Activated naive CD4-positive, alpha-beta T cell treated with anti-CD3 and anti-CD28 coated beads, Interleukin-2, amount 50 U/mL, for 72 hours (primary cell): ENCODE results near the gene MT1H. TPM values are rescaled to one million over a fixed set of nuclear protein-coding genes. Genes with fewer than 3 reads are reported as not detected.
"Not testable (repeated sequence)": the region's sequence is repeated elsewhere in the genome, so short reads cannot be mapped to it uniquely, and the experiment has no call there.

Experiments used
- ATAC-seq, 2 donors: fragments of 150-1000 bp; cut with Tn5 transposase; 2 replicates each; pipeline ENCODE4 v1.10.0; 2021; ENCODE audit warnings: mild to moderate bottlenecking in 2 of 2, moderate library complexity in 2 of 2
- DNase-seq, 2 donors: peaks; one replicate each; pipeline ENCODE4 v3.0.0; 2021 to 2022; ENCODE audit warnings: low spot score in 2 of 2
- H3K27ac Mint-ChIP-seq, 2 donors: one replicate each; pipeline ENCODE4 v1.8.0; 2022; ENCODE audit warnings: mild to moderate bottlenecking in 2 of 2, mixed read lengths in 2 of 2
- H3K36me3 Mint-ChIP-seq, 2 donors: one replicate each; pipeline ENCODE4 v1.8.0; 2022; ENCODE audit warnings: mixed read lengths in 2 of 2
- H3K9me3 Mint-ChIP-seq, 2 donors: one replicate each; pipeline ENCODE4 v1.8.0; 2022; ENCODE audit warnings: mixed read lengths in 2 of 2
- total RNA-seq, 2 donors: library from RNA; stranded (reverse); gene quantifications; one replicate each; pipeline ENCODE4 v1.2.3, GENCODE V29; 2022

Gene MT1H
- total RNA-seq, 2 donors from 2014 or later = not detected

DNA sequence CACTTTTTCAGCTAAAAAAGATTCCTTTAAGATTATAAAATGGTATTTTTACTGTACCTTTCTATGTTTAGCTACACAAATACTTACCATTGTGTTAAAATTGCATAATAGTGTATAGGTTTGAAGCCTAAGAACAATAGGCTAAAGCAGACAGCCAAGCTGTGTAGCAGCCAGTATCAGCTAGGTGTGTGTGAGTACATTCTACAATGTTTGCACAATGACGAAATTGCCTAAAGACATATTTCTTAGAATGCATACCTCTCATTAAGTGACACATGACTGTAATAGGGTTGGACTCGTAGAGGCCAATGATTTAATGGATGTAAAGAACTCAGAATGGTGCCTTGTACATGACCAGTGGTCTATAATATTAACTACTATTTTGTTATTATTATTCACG is 19.8 kb upstream of the MT1H start:
- no peak for ATAC-seq
- DNase-seq = no peak
- no peak overlapping the region for H3K27ac Mint-ChIP-seq

DNA sequence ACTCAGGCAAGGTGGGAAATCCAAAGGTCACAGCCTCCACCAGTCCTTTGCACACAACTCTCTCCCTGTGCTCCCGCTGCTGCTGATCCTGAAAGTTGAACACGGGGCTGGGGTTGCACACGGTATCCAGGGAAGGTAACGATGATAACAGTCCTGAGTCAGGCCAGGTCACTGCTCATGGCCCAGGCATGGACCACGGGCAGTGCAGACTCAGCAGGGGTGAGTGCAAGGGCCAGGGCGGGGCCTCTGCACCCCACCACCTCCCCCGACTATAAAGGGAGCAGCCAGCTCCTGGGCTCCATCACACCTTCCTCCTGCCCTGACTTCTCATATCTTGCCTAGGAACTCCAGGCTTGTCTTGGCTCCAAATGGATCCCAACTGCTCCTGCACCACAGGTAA is 18.0 kb upstream of the MT1H start, which contains the start of gene MT1B:
TSS of gene MT1B (plus strand) at position 301 of the 400 bp plus-strand sequence. CDS start at position 369, 68 bp downstream.
- Mint-ChIP-seq H3K27ac (no peak within 1 kb of the TSS), H3K9me3 (no peaks in the 10 kb centered on the region), H3K36me3 (no peaks in the 10 kb centered on the region)
- DNase-seq (no peak), ATAC-seq (no peak)

More for the DNA sequence above, 19.8 kb upstream of the MT1H start:
- Mint-ChIP-seq H3K9me3 (no peaks in the 10 kb centered on the region), H3K36me3 (no peaks in the 10 kb centered on the region)

DNA sequence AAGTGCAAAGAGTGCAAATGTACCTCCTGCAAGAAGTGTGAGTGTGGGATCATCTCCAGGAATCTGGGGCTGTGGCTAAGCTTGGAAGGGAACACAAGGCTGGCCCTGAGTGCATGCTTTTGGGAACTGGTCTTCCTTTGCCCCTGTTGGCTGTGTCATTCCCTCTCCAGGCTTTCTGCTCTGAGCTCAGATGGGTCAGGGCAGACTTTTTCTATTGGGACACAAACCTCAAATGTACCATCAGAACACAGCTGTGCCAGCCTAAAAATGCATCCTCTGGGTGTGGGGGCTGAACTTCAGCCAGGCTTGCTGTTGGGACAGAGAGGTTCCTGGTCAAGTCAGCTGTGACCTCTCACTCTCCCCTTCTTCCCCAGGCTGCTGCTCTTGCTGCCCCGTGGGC is 17.0 kb upstream of the MT1H start:
- ATAC-seq = no peak
- DNase-seq = no peak

GRCh38 chr16:56653218-56653617 is 16.4 kb upstream of the MT1H start:
- Mint-ChIP-seq H3K36me3 (no peaks in the 10 kb centered on the region), H3K27ac (no peak overlapping the region), H3K9me3 (no peaks in the 10 kb centered on the region)
- ATAC-seq = no peak
- DNase-seq = no peak

More for the DNA sequence above, 17.0 kb upstream of the MT1H start:
- H3K27ac Mint-ChIP-seq = no peak overlapping the region
- H3K36me3 Mint-ChIP-seq = no peaks in the 10 kb centered on the region
- no peaks in the 10 kb centered on the region for H3K9me3 Mint-ChIP-seq

- Mint-ChIP-seq H3K9me3 (no peaks in the 10 kb centered on the region), H3K36me3 (no peaks in the 10 kb centered on the region), H3K27ac (peak within 1 kb of the TSS; percentile 30 to 81)
- ATAC-seq (peak; percentile 90 to 92), DNase-seq (peak; percentile 64 to 65)
Measured at GRCh38 chr16:56657555-56658326, 11.9 kb upstream of the MT1H start, which contains the start of gene MT1F. Gene MT1F, plus strand, starts transcription at chr16:56657959. Its CDS starts 100 bp downstream, at chr16:56658059.

DNA sequence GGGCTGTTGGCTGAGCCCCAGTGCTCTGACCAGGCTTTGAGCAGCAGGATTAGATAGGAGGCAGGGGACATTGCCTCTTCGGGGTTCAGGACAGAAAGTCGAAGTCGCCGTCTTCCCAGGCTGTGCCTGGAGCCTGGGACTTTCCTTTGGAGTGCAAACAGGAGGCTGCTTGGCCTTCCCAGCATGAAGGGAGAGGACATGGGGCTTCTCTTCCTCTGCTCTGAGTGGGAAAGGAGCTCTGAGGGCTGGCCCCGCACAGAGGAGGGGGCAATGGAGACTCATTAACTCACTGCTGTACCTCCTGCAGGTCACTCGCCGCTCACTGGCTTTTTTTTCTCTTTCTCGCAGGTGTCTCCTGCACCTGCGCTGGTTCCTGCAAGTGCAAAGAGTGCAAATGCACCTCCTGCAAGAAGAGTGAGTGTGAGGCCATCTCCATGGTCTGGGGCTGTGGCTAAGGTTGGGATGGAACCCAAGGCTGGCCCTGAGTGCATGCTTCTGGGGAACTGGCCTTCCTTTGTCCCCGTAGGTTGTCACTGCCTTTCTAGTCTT is 11.2 kb upstream of the MT1H start:
- no peak for ATAC-seq

DNA sequence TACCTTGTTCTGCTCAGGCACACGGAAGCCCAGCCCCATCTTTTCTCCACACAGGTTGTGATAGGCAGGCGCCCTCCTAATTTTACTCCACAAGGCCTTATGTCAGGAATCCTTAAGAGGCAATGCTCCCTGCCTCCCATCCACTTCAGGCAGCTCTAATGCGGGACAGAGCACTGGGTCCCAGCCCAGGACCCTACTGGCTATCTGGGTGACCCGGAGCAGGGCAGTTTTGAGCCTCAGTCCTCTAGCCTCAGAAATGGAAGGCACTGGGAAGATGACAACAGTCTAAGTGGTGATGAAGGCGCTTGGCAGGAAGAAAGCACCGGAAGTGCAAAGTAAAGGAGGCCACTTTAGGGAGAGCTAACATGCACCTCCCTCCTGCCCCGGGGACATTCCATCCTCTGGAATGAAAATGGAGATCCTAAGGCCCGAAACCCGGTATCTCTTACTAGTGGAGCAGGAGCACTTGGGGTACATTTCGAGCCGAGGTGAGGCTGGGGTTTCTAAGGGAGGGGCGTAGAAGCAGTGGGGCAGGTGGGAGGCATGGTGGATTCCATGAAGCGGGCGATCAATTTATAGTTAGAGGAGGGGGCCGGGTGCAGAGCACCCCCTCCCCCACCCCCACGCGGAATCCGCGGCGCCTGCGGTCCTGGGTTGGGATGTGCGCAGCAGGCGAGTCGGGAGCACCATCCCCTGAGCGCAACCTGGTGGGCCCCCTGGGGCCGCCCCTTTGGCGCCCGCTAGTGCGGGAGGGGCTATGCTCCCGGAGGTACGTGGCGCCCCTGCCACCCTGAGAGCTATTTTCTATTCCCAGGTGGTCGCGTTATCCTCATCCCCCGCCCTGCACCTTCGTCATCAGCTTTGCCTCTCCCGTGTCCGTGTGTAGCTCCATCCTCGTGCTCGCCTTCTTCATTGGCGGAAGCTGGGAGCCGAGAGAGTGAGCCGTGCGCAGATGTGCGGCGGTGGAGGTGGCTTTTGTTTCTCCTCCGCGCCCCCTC is 7.0 kb upstream of the MT1H start:
- peak; percentile 62 to 63 for ATAC-seq
- Mint-ChIP-seq H3K9me3 (no peaks in the 10 kb centered on the region), H3K27ac (peak overlapping the region; percentile 31 to 95), H3K36me3 (no peaks in the 10 kb centered on the region)
- DNase-seq = peak in 1 of 2 donors; percentile 49

More for the DNA sequence above, 11.2 kb upstream of the MT1H start:
- DNase-seq = no peak
- peak overlapping the region; percentile 30 to 81 for H3K27ac Mint-ChIP-seq
- H3K9me3 Mint-ChIP-seq = no peaks in the 10 kb centered on the region
- H3K36me3 Mint-ChIP-seq = no peaks in the 10 kb centered on the region

- Mint-ChIP-seq H3K27ac (no peak overlapping the region), H3K36me3 (peaks cover 0 to 8% of the 10 kb centered on the region in 2 donors), H3K9me3 (no peaks in the 10 kb centered on the region)
- DNase-seq (no peak), ATAC-seq (no peak)
Measured at GRCh38 chr16:56664506-56664905, 5.1 kb upstream of the MT1H start.

DNA sequence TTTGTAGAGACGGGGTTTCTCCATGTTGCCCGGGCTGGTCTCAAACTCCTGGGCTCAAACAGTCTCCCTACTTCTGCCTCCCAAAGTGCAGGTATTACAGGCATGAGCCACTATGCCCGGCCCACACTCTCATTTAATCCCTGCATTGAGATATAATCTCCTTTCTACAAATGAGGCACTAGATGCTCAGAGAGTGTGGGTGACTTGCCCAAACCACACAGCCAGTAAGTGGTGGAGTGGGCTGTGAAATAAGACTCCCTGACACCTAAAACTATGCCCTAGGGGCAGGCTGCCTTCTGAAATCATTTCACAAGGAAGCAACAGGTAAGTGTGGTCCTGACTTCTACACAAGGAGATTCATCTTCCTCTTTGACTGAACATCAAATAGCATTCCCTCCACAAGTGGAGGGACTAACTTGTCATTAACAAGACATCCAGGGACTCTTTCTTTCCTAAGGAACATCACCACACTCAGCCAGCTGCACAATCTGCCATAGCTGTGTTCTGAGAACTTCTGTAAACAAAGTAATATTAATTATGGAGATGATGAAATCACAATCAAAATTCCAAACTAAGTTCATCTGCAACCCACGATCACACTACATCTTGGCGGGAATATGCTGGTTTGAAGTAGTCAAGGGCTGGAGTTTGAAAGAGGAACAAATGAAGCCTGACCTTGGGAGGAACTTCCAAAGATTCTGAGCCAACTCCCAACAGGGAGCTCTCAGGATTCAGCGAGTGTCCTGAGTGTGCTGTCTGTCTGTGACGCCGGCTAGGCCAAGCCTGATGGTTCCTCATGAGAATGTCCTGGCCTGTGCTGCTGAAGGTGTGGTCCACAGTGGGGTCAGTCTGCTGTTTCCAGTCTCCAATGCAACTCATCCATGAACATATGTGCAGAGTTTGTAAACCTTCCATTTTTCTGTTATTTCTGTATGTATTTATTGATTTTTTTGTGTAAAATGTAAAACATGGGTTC is 4.0 kb upstream of the MT1H start:
- DNase-seq, H3K27ac Mint-ChIP-seq, ATAC-seq, H3K36me3 Mint-ChIP-seq, H3K9me3 Mint-ChIP-seq: not testable (repeated sequence)

- peaks cover 0 to 8% of the 10 kb centered on the region in 2 donors for H3K36me3 Mint-ChIP-seq
- H3K9me3 Mint-ChIP-seq = no peaks in the 10 kb centered on the region
- ATAC-seq = peak in 1 of 2 donors; percentile 85
Measured at GRCh38 chr16:56667581-56668571, 1.7 kb upstream of the MT1H start, which contains the start of gene MT1G. Gene MT1G, minus strand, starts transcription at chr16:56668065. Its CDS starts 72 bp downstream, at chr16:56667993.

GRCh38 chr16:56669840-56670619 is 416 bp downstream of the MT1H start:
- DNase-seq = no peak
- no peak for ATAC-seq
- Mint-ChIP-seq H3K27ac (no peak overlapping the region), H3K9me3 (no peaks in the 10 kb centered on the region), H3K36me3 (peaks cover 0 to 8% of the 10 kb centered on the region in 2 donors)

More at GRCh38 chr16:56667581-56668571, 1.7 kb upstream of the MT1H start, which contains the start of gene MT1G:
- peak in 1 of 2 donors; percentile 53 for DNase-seq
- no peak within 1 kb of the TSS for H3K27ac Mint-ChIP-seq

DNA sequence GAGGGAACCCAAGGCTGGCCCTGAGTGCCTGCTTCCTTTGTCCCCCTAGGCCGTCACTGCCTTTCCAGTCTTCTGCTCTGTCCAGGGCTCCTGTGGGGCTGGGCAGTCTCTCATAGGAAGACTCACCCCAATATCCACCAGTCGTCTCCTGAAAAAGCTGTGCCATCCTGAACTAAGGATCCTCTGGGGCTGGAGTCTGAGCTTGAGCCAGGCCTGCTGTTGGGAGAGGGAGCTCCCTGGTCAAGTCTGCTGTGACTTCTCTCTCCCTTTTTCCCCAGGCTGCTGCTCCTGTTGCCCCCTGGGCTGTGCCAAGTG is 963 bp downstream of the MT1H start:
- H3K27ac Mint-ChIP-seq = no peak overlapping the region
- peaks cover 0 to 8% of the 10 kb centered on the region in 2 donors for H3K36me3 Mint-ChIP-seq
- DNase-seq (no peak), ATAC-seq (no peak)
- no peaks in the 10 kb centered on the region for H3K9me3 Mint-ChIP-seq

DNA sequence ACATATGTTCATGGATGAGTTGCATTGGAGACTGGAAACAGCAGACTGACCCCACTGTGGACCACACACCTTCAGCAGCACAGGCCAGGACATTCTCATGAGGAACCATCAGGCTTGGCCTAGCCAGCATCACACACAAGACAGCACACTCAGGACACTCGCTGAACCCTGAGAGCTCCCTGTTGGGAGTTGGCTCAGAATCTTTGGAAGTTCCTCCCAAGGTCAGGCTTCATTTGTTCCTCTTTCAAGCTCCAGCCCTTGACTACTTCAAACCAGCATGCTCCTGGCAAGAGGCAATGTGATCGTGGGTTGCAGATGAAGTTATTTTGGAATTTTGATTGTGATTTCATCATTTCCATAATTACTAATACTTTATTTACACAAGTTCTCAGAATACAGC is 2.1 kb downstream of the MT1H start:
- H3K27ac Mint-ChIP-seq, H3K9me3 Mint-ChIP-seq, ATAC-seq, DNase-seq, H3K36me3 Mint-ChIP-seq: not testable (repeated sequence)

DNA sequence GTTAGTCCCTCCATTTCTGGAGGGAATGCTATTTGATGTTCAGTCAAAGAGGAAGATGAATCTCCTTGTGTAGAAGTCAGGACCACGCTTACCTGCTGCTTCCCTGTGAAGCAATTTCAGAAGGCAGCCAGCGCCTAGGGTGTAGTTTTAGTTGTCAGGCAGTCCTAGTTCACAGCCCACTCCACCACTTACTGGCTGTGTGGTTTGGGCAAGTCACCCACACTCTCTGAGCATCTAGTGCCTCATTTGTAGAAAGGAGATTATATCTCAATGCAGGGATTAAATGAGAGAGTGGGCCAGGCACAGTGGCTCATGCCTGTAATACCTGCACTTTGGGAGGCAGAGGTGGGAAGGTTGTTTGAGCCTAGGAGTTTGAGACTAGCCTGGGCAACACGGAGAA is 2.6 kb downstream of the MT1H start:
- not testable (repeated sequence) for ATAC-seq, H3K9me3 Mint-ChIP-seq, H3K27ac Mint-ChIP-seq, H3K36me3 Mint-ChIP-seq, DNase-seq
